CD4-positive, alpha-beta T cell treated with Interleukin-2 at 100 ng/mL for 4 hours (primary cell): ENCODE data around the gene MMP11.
A peak's percentile ranks its signal among the peaks of the same experiment; 100 is the strongest.

ENCODE experiments used
- DNase-seq: peaks from one replicate; pipeline ENCODE4 v3.0.0-alpha.2; 2020; ENCODE audit warnings: low spot score

Gene MMP11

DNA sequence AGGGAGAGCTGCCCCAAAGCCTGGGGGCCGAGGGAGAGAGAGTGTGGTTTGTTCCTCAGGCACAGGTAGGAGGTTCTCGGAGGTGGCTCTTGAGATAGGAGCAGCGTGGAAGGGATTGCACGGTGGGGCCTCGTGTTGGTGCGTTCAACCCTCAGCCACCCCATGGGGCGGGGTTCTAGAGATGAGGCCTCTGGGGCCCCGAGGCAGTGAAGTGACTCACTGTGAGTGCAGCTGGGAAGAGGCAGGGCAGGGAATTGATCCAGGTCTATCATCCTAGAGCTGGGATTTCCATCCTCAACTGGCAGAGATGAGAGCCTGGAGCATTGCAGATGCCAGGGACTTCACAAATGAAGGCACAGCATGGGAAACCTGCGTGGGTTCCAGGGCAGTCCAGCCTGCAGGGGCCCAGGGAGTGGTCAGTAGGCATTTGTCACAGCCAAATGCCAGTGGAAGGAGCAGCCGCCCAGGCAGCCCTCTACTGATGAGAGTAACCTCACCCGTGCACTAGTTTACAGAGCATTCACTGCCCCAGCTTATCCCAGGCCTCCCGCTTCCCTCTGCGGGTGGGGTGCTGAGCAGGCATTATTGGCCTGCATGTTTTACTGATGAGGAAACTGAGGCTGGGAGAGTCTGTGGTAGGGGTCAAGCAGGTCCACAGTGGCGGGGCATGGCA lies 9.0 kb downstream of the MMP11 start:
- no peak for DNase-seq

GRCh38 chr22:23782252-23782651 lies 9.6 kb downstream of the MMP11 start:
- DNase-seq = no peak

DNA sequence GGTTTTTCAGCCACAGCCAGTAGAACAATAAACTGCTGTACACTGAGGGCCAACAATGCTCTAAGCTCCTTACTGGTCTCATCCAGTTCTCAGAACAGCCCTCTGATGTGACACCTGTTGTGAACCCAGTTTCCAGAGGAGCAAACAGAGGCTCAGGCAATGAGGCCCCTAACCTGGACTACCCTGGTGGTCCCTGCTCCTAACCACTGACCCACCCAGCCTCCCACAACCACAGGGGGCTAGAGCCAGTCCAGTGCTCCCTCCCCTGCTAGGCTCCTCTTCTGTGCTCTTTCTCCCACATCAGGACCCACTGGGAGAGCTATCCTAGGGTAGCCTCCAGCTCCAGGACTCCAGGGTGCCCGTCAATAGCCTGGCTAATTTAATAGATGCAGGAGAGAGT lies 10.1 kb downstream of the MMP11 start:
- DNase-seq = no peak

- DNase-seq = no peak
Observed at GRCh38 chr22:23783265-23784150, 10.9 kb downstream of the MMP11 start.

DNA sequence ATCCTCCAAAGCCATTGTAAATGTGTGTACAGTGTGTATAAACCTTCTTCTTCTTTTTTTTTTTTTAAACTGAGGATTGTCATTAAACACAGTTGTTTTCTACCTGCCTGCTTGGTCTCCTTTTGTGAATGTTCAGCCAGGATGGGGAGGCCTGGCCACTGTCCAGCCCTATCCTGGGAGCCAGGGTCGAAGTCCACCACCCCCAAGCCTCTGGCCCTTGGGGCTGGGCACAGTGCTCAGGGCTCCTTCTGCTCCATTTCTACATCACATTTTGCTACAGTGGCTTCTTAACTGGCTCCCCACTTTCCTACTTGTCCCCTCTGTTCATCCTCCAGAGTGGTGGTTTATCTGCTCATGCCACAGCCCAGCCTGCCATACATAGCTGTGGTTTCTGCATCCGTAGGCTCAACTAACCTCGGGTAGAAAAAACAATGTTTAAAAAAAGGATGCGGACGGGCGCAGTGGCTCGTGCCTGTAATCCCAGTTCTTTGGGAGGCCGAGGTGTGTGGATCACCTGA lies 11.6 kb downstream of the MMP11 start:
- no peak for DNase-seq

GRCh38 chr22:23786261-23786710 lies 13.6 kb downstream of the MMP11 start:
- DNase-seq = no peak

DNA sequence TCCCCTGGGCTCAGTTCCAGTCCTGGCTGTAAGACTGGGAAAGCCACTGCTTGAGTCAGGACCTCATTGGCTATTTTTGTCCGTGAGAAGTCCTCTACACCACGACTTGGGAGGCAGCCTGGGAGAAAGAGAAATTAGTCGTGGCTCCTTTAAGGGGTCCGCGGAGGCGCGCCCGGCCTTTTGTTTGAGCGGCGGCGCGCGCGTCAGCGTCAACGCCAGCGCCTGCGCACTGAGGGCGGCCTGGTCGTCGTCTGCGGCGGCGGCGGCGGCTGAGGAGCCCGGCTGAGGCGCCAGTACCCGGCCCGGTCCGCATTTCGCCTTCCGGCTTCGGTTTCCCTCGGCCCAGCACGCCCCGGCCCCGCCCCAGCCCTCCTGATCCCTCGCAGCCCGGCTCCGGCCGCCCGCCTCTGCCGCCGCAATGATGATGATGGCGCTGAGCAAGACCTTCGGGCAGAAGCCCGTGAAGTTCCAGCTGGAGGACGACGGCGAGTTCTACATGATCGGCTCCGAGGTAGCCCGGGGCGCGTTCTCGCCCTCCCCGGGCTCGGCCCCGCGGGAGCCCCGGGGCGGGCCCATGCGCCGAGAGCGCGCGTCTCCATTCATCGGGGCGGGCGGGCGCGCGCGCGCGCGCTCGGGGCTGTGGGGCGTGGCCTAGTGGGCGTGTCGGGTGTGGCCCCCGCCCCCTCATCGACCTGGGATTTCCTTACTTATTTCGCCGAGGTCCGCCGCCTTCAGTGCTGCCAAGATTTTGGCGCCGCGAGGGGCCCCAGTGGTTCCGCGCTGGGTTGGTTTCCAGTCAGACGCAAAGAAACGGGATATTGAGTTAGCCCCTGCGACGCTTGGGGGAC lies 14.3 kb downstream of the MMP11 start, which contains the start of gene SMARCB1:
SMARCB1 (plus strand) TSS at position 215 of the 848 bp plus-strand sequence; CDS start at position 419, 204 bp downstream.
- DNase-seq = peak; percentile 90

DNA sequence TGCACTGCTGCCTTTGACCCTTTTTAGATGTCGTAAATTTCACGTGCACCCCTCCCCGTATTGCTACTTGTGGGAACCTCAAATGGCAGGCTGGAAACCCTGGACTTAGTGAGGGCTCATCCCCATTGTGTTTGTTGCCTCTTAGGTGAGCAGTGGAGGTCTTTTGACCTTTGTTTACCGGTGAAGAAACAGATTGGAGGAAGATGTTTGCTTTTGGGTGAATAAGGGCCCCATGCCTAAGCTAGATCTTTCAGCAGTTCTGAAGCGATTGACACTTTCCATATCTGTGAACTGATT lies 14.9 kb downstream of the MMP11 start:
- DNase-seq = no peak

- DNase-seq = no peak
Observed at GRCh38 chr22:23787910-23788309, 15.3 kb downstream of the MMP11 start.

GRCh38 chr22:23789121-23789520 lies 16.5 kb downstream of the MMP11 start:
- DNase-seq = no peak

GRCh38 chr22:23789638-23790037 lies 17.0 kb downstream of the MMP11 start:
- no peak for DNase-seq

DNA sequence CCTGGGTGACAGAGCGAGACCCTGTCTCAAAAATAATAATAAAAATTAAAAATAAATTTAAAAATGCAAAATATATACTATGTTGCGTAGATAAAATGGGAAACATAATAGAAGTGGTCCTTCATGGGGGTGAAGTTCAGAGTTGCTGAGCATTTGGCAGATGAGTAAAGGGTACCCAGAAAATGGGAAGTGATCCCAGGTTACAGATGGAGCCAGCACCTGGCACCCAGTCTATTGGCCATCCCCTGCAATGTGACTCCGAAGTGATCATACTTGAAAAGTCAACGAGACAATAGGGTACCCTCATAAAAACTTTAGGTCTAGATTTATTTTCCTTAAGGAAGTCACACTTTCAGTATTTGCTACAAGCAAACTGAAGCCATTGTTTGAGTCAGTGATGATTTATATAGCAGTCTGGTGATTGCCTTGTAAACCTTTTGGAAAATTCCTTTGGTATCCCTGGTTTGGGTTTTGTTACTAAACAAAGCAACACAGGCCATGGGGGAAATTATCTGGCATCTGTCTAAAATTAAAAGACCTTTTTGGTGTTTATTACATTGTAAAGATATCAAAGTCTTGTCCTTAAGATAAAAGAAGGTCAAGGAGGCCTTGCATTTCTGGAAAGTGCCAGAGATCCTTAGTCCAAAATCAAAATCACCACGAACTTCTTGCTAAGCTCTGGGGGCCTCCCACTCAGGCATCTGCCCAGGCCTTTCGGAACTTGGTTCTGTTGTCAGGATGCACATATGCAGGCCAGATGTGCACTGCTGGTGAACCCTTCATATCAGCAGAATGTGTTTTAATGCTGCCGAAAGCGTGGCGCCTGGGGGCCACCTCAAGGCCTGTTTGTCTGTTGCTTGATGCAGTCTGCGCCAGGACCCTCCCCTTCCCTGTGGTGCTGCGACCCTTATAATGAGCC lies 18.4 kb downstream of the MMP11 start:
- DNase-seq = no peak

DNA sequence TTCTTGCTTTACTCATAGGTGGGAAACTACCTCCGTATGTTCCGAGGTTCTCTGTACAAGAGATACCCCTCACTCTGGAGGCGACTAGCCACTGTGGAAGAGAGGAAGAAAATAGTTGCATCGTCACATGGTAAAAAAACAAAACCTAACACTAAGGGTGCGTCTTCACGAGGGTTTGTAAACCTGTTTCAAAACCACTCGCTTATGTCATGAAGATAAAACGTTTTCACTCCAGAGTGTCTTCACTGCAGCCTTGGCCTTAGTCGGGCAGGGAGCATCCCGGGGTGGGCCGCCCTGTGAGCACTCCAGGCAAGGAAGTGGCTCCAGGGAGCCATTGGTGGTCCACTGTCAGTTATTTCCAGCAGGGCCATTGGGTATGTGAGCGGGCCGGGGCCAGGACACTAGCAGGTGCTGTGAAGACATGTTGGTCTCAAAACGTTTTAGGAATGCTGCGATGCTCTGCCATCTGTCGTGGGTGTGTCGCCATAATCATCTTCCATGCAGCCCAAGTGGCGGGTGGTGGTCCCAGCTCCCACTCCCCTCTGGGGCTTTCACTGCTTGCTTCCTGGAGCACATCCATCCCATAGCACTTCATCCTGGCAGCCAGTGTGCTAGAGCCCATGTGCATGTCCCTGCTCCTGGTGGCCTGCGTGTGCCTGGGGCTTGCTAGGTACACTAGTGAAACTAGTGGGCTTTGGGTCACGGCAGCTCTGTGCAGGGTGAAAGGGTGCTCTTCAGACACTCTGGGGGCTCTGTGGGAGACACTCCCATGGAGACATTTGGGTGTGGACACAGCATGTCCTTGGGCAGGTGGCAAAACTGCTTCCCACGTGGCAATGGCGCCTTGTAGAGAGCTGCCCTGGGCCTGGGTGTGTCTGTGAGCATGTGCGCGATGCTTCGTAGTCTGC lies 19.3 kb downstream of the MMP11 start:
- DNase-seq = no peak

GRCh38 chr22:23793326-23793725 lies 20.7 kb downstream of the MMP11 start:
- DNase-seq = no peak

- DNase-seq = no peak
Observed at GRCh38 chr22:23796461-23796860, 23.8 kb downstream of the MMP11 start.

DNA sequence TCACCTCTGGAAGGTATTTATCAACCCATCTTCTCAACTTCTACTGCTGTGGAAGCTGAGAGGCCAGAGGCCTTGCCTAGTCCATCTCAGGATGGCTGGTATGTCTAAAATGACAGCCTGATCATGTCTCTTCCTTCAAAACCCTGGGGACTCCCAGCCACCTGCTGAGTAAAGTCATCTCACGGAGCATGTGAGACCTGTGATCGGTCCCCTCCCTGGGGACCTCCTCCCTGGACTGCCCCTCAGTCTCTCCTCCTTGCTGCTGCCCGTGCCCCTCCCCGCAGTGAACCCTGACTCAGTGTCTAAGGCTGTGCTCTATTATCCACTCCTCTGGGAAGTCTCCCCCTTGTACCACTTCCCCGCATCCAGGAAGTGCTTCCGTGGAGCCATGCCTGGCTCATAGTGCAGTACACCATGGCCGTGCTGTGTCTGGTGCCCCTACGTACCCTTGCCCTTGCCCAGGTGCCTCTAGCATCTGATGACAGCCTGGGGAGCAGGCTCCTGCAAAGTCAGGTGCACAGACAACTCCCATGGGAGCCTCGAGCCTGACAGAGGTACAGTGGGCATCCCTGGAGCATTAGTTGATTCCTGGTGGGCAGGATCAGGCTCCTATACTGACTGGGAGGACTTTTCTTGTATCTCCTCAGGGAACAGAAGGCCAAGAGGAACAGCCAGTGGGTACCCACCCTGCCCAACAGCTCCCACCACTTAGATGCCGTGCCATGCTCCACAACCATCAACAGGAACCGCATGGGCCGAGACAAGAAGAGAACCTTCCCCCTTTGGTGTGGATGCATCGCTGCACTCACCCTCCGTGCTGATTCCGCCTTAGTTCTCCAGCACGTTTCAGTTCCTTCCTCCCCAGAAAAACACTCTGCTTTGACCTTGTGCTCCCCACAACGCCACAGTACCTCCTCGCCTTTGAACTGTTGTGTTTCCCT lies 27.9 kb downstream of the MMP11 start:
- no peak for DNase-seq

DNA sequence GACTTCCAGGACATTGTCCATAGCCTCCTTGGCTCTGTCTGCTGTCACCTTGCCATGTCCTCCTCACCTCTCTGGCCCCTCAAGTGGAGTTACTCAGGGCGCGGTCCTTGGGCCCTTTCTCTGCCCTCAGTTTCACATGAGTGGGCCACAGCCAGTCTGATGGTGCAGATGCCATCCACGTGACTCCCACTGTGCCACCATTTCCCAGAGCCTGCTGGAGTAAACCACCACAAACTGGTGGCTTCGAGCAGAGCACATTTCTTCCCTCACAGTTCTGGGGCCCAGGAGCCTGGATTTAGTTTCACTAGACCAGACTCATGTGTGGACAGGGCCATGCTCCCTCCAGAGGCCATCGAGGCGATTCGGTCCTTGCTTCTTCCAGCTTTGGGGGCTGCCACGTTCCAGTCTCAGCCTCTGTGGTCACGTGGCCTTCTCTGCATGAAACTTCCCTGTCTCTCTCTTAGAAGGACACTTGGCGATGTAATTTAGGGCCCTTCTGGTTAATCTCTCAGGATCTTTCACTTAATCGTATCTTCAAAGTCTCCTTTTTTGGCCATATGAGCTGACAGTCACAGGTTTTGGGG lies 28.7 kb downstream of the MMP11 start:
- no peak for DNase-seq

GRCh38 chr22:23801886-23802377 lies 29.3 kb downstream of the MMP11 start:
- DNase-seq = no peak
